NCI-H345 (cell line): ENCODE results near the gene SHISA2.
"Not testable (repeated sequence)": the region's sequence is repeated elsewhere in the genome, so short reads cannot be mapped to it uniquely, and the experiment has no call there.

Experiments
- DNase-seq: peaks from one replicate; lab custom pipeline; 2025; lab: John Stamatoyannopoulos, UW

SHISA2 gene

DNA sequence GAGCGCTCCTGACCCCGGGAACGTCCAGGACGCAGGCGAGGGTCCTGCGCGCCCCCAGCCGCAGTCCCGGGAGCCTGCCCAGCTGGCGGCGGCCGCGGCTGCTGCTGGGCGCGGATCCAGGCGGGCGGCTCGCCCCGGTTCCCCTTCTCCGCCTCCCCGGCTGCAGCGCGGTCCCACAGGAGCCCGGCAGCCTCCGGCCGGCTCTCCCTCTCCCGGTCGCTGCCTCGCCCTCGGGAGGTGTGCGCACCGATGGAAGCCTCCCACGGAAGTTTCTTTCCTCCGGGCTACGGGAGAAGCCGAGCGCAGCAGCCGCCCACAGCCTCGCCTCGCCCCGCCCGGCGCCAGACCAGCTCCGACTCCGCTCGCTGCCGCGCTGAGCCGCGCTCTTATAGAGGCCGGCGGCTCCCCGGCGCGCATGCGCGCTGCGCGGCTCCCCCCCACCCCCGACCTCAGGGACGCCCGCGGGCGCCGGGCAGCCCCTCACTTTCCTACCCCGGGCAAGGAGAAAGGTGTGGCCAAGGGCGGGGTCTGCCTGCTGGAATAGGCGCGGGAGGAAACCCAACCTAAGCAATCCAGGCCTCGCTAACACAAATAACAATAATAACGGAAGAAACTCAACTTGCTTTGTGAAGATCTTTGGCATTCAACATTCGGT lies at the start of gene SHISA2:
SHISA2 (minus strand) TSS at position 360 of the 655 bp plus-strand sequence. CDS start 1,041 bp downstream, outside the sequence.
- peak; percentile 67 for DNase-seq

DNA sequence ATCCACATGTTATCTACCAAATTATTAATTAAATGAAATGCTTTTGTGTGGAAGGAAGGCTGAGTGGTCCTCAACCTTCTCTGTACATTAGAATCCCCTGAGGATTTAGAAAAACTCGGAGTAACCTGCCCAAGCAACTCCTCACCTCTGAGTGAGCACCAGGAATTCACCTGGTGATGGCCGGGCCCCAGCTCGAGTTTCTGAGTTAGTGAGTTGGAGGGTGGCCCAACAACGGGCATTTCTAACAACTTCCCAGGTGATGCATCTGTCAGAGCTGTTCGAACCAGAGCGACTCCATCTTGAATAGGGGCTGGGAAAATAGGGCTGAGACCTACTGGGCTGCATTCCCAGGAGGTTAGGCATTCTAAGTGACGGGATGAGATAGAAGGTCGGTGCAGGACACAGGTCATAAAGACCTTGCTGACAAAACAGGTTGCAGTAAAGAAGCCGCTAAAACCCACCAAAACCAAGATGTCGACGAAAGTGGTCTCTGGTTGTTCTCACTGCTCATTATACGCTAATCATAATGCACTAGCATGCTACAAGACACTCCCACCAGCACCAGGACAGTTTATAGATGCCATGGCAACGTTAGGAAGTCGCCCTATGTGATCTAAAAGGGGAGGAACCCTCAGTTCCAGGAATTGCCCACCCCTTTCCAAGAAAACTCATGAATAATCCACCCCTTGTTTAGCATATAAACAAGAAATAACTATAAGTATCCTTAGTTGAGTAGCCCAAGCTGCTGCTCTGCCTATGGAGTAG lies 44.2 kb upstream of the SHISA2 start:
- no peak for DNase-seq

DNA sequence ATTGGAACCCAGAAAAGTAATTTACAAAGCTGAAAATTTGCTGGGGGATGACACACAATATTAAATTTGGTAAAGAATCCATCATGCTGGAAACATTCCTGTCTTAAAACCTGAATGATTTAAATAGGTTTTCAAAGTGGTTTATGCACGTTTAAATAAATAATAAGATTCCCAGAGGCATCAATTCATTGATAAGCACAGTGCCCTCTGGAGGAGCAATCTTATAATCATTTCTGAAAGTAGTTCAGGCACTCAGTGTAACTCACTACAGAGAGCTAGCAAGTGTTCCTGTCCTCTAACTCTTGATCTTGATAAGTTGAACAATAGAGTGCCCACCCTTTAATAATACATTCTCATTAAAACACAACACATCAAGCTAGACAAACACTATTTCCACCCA lies 43.5 kb upstream of the SHISA2 start:
- DNase-seq, result no peak

DNA sequence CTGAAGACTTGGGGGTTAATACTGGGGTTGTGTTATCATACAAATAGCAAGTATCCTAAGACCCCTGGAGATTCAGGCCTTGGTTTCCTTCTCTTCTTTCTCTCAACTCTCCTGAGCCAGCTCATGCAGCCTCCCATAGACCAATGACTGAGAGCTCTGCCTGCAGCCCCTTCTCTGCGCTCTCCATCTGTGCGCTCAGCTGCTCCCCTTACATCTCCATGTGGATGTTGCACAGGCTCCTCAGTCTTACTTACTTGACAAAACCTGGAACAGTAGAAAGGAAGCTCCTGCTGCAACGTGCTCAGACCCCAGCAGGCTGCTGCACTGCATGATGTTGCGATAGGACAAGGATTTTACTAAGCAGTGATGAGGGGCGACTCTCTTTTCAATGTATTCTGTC lies 25.0 kb upstream of the SHISA2 start:
- not testable (repeated sequence) for DNase-seq

DNA sequence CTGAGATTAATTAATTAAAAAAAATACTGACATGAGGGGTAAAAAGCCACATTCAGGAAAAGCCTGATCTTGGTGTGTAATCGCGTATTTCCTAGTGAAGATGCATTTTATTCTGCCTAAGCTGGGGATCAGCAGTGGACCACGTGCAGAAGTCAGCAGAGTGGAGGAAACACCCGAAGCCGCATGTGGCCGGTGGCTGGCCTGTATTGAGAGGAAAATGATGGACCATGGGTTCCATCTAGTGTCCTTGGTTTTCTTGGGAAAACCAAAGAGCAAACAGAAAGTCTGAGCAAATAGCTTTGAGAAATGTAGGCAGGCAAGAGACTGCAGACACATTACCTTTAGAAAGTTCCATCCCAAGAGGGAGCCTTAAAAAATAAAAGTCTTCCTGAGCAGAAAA lies 23.7 kb upstream of the SHISA2 start:
- no peak for DNase-seq

DNA sequence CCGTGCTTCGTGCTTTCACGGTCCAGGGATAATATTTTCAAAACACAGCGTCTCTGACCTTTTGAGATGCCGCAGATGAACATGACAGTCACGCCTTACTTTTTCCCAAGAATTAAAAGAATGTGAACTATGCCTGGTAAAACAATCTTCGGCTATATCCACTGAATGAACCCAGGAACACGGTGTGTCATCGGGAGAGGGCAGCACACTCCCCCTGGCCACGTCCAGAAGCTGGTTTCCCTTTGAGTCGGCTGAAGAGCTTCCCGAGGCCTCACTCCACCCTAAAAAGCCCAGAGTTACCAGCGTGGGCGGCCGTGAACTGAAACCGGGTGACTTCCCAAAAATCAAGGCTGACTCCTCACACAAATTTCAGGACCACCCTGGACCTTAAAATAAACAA lies 22.9 kb upstream of the SHISA2 start:
- no peak for DNase-seq

DNA sequence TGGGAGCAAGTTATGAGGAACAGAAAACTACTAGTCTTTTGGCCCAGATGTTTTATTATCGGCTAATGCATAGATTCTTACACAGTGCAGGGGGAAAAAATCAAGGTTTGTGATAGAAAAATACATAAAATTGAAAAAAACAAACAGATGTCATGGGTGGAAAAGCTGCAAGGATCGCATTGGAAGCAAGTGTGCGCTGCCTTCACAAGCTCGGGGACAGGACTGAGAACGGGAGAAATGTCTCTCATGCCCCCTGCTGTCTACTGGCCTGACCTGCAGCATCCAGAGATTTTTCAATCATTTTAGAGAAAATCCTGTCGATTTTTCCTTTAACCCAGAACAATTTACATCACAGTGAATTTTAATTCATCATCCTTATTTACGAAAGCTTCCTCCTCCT lies 20.5 kb upstream of the SHISA2 start:
- not testable (repeated sequence) for DNase-seq

DNA sequence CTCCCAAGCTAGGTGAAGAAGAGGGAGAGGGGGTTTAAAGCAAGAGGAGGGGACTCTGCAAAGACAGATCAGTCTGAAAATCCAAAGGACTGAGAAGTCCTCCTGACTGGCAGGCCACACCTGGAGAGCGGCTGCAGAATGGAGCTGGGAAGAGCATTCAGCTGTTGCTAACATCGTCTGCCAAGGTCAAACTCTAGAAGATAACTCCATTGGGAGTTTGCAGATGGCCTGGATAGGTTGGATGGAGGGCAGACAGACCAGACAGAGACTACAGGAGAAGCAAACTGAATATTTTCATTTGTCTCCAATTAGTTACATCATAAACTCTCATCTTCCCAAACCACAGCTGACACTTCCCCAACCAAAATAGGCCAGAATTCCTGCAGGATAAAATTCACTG lies 19.9 kb upstream of the SHISA2 start:
- DNase-seq, result no peak

DNA sequence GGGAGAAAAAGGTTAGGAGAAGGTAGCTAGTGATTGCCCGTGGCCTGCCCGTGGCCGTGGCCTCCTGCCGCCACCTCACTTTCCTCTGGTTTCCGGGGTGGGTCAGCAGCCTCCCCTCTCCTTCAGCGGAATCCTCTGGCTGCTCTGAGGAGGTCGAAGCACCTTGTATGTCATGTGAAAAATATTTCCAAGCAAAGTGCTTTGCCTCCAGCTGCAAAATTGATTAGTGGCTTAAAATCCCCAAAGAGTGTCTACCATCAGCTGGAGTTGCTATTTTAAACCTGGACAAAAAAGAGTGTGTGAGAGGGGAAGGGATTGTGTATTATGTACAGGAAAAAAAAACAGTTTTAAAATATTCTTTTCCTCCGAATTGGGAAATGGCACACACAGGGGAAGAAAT lies 17.8 kb upstream of the SHISA2 start:
- DNase-seq, result not testable (repeated sequence)

DNA sequence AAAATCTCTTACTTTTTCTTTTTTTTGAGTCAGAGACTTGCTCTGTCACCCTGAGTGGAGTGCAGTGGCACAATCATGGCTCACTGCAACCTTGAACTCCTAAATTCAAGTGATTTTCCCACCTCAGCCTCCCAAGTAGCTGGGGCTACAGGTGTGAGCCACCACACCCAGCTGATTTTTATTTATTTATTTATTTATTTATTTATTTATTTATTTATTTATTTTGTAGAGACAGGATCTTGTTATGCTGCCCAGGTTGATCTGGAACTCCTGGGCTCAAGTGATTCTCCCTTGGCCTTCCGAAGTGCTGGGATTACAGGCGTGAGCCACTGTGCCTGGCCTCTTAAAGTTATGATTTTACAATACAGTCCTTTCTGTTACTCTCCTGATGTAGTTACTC lies 16.6 kb upstream of the SHISA2 start:
- not testable (repeated sequence) for DNase-seq

DNA sequence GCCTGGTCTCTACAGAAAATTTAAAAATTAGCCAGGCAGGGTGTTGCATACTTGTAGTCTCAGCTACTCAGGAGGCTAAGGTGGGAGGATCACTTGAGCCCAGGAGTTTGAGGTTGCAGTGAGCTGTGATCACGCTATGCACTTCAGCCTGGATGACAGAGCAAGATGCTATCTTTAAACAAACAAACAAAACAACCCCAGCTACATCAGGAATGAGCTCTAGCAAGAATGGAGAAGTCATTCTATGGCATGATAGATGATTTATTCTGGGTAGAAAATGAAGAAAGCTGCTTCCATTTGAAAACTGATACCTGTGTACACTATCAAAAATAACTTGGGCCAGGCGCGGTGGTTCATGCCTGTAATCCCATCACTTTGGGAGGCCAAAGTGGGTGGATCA lies 15.8 kb upstream of the SHISA2 start:
- no peak for DNase-seq

DNA sequence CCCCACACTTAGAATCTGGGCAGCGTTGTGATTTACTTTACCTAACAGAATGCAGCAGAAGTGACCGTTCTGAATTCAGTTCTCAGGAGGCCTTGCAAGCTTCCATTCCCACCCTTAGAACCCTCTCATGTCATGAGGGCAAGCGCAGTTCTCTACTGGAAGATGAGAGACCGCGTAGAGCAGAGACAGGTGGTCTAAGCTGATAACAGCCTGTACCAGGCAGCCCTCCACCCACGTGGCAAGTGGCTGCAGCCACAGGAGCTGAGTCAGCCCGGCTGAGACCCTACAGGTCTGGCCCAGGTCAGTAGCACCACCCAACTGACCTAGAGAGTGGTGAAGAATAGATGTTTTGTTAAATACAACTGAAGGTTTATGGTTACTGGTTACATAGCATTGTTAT lies 14.7 kb upstream of the SHISA2 start:
- not testable (repeated sequence) for DNase-seq

DNA sequence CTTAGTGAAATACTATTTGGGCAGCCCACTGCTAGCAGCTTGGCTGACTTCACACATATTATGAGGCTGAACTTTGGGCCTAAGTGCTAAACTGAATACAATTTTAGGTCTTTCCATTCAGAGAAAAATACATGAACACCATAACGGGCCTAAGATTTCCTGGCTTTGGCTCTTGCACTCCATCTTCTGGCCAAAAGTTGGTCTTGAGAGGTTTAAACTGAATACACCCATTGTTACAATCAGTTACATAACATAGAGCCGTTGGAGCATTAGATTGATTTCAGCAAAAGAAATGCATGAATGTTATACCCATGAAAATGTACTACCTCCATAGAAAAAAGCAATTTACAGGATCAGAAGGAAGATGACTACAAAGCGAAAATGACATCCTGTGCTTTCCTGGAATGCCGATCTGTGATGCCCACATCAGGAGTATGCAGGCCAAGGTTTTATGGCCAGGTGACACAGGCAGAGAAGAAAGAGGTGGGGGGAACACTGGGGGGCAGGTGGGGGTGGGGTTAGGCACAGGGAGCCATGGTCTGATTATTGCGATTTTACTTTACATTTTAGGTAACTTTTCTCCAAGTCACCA lies 11.1 kb upstream of the SHISA2 start:
- peak; percentile 46 for DNase-seq

DNA sequence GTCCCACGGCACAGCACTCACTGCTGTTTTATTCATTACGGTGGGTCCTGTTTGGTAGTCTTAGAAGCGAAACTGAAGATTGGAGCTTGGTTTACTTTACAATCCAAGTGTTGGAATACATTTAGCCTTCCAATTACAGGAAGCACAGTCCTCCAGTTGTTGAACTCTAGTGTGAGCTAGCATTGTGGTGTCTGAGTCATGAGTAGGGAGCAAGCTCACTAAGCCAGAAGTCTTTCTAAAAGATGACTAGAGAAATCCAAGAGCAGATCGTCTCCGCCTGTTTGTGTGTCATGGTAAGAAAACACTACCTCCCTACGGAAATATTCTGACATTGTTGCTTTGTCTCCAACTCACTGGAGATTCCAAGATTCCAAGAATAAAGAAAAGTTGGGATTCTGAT lies 10.1 kb upstream of the SHISA2 start:
- no peak for DNase-seq

DNA sequence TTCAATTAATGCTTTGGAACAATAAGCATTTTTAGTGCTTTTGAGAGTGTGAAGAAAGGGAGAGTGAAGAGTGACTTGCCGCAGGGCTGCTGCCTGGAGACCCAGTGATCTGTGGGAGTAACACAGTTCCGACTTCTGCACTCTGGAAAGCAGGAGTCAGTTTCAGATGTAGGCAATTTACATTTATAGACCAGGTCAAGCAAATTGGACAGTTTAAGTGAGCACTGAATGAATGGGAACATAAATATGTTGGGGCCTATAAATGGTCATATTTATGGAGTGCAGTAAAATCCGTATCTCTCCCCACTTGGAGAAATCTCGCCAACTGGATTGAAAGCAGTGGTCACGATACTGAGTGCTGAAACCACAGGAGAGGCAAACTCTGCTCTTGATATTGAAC lies 9.4 kb upstream of the SHISA2 start:
- no peak for DNase-seq

DNA sequence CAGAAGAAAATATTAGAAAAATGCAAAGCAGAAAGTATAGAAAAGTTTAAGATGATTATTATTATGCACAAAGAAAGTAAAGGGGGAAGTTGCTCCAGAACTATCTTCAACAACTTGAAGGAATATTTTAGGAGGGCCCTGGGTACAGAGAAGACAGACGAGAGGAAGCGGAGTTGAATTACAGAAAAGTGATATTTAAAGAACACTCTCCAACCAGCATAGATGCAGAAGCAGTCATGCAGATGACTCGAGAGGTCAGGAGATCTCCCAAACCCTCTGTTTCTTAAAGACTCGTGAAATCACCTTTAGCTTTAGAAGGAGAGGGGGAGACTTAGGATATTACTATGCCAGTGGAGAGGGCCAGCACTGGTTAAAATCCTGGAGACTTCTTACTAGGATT lies 8.5 kb upstream of the SHISA2 start:
- no peak for DNase-seq

DNA sequence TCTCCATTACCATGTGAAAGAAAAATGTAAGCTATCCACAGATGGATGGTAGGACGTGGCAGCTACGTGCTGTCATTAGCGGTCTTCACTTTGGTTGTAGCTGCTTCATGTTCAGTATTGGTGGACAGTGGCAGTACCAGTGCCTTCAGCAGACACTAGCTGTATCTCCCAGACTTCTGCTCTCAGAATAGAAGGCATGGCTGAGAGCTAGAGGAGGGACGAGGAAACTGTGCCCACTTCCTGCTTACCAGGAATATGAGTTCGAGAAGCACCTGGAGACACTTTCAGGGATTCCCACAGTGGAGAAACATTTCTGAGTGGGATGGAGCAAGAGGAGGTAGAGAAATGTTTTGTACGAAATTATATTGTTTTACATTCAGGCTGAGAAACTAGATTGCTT lies 6.9 kb upstream of the SHISA2 start:
- DNase-seq, result no peak

DNA sequence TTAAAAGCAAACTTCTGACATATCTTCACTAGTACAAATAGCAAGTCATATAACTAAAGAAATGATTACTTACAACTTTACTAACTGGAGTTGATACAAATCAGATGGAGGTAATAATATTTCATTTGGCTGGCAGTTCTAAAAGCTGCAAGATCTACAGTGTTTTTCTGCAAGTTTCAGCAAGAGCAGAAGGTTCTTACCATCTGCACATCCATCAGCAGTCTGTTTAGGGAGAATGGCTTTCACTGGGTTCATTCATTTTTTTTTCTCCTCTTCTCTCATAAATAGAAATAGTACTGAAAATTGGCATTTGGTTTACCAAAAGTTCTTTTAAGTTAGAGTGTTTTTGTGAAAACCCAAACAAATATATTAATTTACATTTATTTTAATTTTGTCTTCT lies 3.1 kb upstream of the SHISA2 start:
- DNase-seq, result no peak

DNA sequence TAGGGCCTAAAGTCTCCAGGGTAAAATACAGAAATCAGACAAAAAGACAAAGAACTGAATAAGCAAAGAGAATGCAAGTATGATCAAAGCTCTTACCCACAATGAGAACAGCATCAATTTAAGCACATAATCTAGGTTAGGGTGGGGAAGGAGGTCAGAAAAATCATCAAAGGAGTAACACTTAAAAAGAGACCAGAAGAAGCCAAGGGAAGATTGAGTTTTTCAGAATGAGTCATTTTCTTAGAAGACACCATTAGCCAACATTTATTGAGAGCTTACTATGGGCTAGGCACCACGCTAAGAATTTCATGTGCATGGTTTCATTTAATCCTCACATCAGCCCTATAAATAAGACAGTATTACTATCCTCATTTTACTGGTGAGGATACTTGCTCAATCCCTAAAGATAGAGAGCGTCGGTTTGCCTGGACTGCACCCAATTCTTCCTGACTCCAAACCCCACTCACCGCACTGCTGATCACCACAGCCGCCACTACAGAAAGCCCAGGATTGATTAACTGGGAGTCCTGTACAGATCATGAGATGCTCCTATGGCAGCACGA lies 1.7 kb upstream of the SHISA2 start:
- no peak for DNase-seq

DNA sequence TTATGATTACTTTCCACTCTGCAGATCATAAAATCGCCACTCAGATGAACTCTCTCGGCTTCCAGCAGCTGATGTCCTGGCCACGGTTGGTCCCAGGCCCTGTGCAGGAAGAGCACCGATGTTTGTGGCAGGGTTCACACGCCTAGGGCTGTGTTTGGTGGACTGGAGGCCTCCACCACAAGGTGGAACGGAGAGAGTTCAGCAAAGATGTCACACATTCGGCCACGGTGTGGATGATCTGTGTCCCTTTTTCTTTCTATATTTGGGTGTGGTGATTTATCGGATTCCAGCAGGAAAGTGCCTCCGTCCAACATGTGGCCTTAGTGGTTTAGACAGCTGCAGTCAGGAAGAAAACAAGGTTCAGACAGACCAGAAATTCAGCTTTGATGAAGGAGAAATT lies 521 bp upstream of the SHISA2 start:
- no peak for DNase-seq

DNA sequence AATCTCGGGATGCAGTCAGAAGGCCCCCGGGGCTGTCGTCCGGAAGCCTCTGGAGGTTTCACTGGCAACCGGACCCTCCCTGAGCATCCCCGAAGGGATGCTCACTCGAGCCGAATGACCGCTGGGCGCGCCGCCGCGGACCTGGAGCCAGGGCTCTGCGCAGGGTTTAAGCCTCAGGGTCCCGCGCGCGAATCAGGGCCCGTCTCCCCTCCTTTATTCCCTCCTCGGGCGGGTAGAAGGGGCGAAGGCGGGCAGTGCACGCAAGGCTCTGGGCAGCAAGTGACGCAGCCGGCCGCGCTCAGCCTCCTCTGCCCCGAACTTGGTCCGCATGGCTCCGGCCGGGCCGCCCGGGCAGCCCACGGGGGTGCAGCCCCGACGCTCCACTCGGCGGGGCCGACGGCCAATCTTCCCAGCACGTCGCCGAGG lies 572 bp downstream of the SHISA2 start:
- peak; percentile 19 for DNase-seq

DNA sequence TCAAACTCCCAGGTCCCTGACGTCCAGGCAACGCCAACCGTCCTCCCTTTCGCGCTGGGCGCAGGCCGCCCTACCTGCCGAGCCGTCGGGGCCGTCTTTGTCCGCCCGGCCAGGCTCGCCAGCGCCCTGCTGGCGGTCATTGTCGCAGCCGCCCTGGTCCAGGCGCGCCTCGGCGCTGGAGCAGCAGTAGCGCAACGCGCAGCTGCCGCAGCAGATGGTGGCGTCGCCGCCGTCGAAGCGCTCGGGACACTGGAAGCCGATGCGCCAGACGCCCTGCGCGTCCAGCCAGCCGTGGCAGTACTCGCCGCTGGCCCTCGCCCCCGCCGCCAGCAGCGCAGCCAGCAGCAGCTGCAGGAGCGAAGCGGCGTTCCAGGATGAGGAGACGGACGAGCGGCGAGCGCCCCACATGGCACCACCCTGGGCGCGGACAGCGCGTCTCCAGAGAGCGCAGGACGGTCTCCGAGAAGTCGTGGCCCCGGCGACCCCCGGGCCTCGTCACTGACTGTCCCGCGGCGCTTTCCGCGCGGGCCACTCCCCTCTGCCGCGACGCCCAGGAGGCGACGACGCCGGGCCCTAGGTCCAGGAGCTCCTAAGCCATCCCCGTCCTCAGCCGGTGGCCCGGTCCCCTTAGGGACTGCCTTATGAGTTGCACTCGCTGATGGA lies 1.1 kb downstream of the SHISA2 start:
- peak; percentile 51 for DNase-seq
